ENCODE results near the gene PHF2. TPM values are rescaled to one million over a fixed set of nuclear protein-coding genes. Genes with fewer than 3 reads are reported as not detected.
"Not testable (repeated sequence)": the region's sequence is repeated elsewhere in the genome, so short reads cannot be mapped to it uniquely, and the experiment has no call there.

PHF2 gene
- total RNA-seq, 1 experiment from 2014 or later, result 18.9 TPM

DNA sequence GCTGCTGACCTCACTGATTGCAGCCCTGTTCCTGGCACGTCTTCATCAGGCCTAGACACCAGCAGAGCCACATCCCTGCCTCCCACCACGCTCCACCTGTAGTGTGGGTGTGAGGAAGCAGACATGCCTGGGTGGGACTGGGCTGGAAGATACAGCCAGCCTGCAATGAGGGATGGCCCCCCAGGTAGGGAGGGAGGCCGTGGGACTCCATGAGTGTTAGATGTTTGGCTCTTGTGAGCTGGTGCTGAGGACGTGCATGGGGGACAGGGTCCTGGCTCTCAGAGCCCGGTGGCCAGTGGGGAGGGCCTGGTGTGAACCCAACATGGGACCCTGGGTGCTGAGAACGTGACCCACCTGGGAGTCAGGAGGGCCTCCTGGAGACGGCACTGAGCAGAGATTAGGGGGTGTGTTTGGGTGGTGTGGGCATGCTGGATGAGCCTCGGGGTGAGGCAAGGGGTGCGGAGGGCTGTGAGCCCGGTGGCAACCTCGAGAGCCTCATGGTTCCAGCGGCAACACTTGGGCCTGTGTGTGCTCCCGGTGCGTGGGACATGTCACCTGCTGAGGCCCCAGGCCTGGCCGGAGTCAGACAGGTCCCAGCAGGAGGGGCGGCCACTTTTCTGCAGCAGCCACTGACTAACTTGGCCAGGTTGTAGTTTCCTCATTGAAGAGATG lies 87.6 kb downstream of the PHF2 start:
- intact Hi-C loops (cut with micrococcal nuclease), result no loop called here
- ChIA-PET CTCF (interaction anchor here (0.6 kb wide), 2 partner anchors 219 to 292 kb away, joined by 3 to 4 read pairs; no protein-coding TSS in a partner anchor), POLR2A (no interaction called here)
- no TSS peak for BruUV-seq (replicated peaks)
- Mint-ChIP-seq H3K27me3 (ENCODE audit: insufficient read depth, unreplicated experiment) (no peaks in the 10 kb centered on the region), H3K9me3 (ENCODE audit: unreplicated experiment) (no peaks in the 10 kb centered on the region), H3K4me1 (ENCODE audit: insufficient read depth, unreplicated experiment) (no peaks in the 10 kb centered on the region), H3K4me3 (ENCODE audit: unreplicated experiment) (no peak overlapping the region), H3K27ac (ENCODE audit: low read depth, unreplicated experiment) (no peak overlapping the region), H3K36me3 (ENCODE audit: insufficient read depth, unreplicated experiment) (no peaks in the 10 kb centered on the region)
- DNase-seq (ENCODE audit: unreplicated experiment), result no peak
- TF ChIP-seq, protein P1, sequence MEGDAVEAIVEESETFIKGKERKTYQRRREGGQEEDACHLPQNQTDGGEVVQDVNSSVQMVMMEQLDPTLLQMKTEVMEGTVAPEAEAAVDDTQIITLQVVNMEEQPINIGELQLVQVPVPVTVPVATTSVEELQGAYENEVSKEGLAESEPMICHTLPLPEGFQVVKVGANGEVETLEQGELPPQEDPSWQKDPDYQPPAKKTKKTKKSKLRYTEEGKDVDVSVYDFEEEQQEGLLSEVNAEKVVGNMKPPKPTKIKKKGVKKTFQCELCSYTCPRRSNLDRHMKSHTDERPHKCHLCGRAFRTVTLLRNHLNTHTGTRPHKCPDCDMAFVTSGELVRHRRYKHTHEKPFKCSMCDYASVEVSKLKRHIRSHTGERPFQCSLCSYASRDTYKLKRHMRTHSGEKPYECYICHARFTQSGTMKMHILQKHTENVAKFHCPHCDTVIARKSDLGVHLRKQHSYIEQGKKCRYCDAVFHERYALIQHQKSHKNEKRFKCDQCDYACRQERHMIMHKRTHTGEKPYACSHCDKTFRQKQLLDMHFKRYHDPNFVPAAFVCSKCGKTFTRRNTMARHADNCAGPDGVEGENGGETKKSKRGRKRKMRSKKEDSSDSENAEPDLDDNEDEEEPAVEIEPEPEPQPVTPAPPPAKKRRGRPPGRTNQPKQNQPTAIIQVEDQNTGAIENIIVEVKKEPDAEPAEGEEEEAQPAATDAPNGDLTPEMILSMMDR (IDR thresholded peaks at IDR 0.05; ENCODE audit: unreplicated experiment), result no peak

DNA sequence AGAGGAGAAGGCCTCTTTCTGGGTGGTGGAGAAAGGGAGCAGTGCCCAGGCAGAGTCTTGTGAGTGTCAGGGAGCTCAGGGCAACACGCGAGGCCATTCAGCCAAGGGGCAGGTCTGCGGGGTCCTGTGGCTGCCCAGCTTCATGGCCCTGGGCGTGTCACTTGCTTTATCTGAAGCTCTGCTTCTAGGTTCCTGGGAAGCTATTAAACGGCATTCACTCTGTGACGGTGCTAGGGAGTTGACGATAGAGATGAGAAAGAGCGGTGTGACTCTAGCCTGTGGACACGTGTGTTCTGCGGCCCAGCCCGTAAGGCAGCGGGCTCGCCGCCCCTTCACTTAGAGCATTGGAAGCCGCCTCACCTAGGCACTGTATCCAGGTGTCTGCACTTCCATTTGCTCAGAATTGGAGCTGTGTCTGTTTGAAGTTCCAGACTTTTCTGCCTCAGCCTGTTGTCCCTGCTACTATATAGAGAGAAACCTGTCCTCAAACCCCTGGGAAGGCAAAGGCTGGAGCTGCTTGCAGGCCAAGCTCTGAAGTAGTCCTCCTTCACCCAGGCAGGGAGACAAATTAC lies 88.3 kb downstream of the PHF2 start:
- intact Hi-C loops (cut with micrococcal nuclease), result no loop called here
- ChIA-PET CTCF (interaction anchor here (0.6 to 1.7 kb wide), 3 partner anchors 16 to 366 kb away, joined by 3 to 8 read pairs (median 3); no protein-coding TSS in a partner anchor), POLR2A (no interaction called here)
- Mint-ChIP-seq H3K27me3 (ENCODE audit: insufficient read depth, unreplicated experiment) (no peaks in the 10 kb centered on the region), H3K9me3 (ENCODE audit: unreplicated experiment) (no peaks in the 10 kb centered on the region), H3K4me3 (ENCODE audit: unreplicated experiment) (no peak overlapping the region), H3K4me1 (ENCODE audit: insufficient read depth, unreplicated experiment) (no peaks in the 10 kb centered on the region), H3K27ac (ENCODE audit: low read depth, unreplicated experiment) (no peak overlapping the region), H3K36me3 (ENCODE audit: insufficient read depth, unreplicated experiment) (no peaks in the 10 kb centered on the region)
- BruUV-seq (replicated peaks), result no TSS peak
- TF ChIP-seq, protein P1 (IDR thresholded peaks at IDR 0.05; ENCODE audit: unreplicated experiment), result no peak
- DNase-seq (ENCODE audit: unreplicated experiment), result no peak

DNA sequence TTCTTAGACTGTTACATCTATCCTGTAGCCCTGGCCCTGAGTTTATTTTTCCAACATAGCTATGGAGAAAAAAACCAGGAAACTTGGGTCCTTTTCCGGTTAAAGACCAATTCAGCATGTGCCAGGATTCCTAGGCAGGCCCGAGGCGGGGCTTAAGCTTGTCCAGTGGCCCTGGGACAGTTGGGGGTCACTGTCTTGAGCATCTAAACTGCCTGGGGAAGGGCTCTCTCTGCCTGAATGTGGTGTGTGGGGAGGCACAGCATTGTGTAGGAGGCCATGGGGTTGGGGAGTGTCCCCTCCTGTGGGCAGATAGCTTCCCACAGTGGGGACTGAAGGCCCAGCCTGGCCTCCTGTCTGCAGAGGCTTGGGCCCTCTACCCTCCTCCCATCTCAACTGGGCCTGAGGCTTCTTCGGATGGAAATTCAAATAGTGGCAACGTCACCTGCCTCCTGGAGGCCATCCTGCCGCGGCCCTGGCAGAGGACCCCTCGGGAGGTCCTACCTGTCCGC lies 88.8 kb downstream of the PHF2 start:
- no peaks in the 10 kb centered on the region for H3K4me1 Mint-ChIP-seq (ENCODE audit: insufficient read depth, unreplicated experiment)
- no peaks in the 10 kb centered on the region for H3K9me3 Mint-ChIP-seq (ENCODE audit: unreplicated experiment)
- no peak for DNase-seq (ENCODE audit: unreplicated experiment)
- H3K4me3 Mint-ChIP-seq (ENCODE audit: unreplicated experiment), result no peak overlapping the region
- H3K27me3 Mint-ChIP-seq (ENCODE audit: insufficient read depth, unreplicated experiment), result no peaks in the 10 kb centered on the region
- H3K27ac Mint-ChIP-seq (ENCODE audit: low read depth, unreplicated experiment), result no peak overlapping the region
- POLR2A ChIA-PET, result no interaction called here
- no TSS peak for BruUV-seq (replicated peaks)
- CTCF ChIA-PET, result interaction anchor here (0.6 to 1.7 kb wide), 3 partner anchors 16 to 367 kb away, joined by 3 to 8 read pairs (median 3); no protein-coding TSS in a partner anchor
- TF ChIP-seq, protein P1 (IDR thresholded peaks at IDR 0.05; ENCODE audit: unreplicated experiment), result no peak
- no peaks in the 10 kb centered on the region for H3K36me3 Mint-ChIP-seq (ENCODE audit: insufficient read depth, unreplicated experiment)
- intact Hi-C loops (cut with micrococcal nuclease), result no loop called here

DNA sequence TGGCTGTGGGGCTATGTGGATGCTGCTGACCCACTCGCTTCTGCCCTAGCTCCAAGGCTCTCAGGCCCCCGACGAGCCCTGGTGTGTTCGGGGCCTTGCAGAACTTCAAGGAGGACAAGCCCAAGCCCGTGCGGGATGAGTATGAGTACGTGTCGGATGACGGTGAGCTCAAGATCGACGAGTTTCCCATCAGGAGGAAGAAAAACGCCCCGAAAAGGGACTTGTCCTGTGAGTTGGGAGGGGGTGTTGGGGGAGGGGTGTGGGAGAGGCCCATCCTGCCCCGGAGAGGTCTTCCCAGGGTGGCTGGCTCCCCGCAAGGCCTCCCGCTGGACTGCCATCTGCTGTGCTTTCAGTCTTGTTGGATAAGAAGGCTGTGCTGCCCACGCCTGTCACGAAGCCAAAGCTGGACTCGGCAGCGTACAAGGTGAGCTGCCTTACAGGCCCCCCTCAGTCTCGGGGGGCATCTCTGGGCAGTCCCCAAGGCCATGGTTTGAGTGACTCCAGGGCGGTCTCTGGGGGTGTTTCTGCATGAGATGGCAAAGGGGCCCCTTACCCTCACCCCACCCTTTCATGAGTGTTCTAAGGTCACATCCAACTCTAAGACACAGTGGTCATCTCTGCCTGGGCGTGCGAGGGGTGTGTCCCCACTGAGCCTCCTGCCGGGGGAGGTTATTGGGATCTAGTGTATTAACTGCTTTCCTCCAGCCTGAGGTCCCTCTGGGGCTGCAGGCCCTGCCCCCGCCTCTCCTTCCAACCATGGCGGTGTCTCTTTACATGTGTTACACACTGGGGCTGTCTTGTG lies 89.5 kb downstream of the PHF2 start:
- H3K27ac Mint-ChIP-seq (ENCODE audit: low read depth, unreplicated experiment), result no peak overlapping the region
- no peak for DNase-seq (ENCODE audit: unreplicated experiment)
- no peaks in the 10 kb centered on the region for H3K36me3 Mint-ChIP-seq (ENCODE audit: insufficient read depth, unreplicated experiment)
- CTCF ChIA-PET, result interaction anchor here (1.7 kb wide), 1 partner anchor 15 kb away, joined by 8 read pairs; no protein-coding TSS in a partner anchor
- H3K4me1 Mint-ChIP-seq (ENCODE audit: insufficient read depth, unreplicated experiment), result no peaks in the 10 kb centered on the region
- H3K9me3 Mint-ChIP-seq (ENCODE audit: unreplicated experiment), result no peaks in the 10 kb centered on the region
- H3K27me3 Mint-ChIP-seq (ENCODE audit: insufficient read depth, unreplicated experiment), result no peaks in the 10 kb centered on the region
- no peak overlapping the region for H3K4me3 Mint-ChIP-seq (ENCODE audit: unreplicated experiment)
- no TSS peak for BruUV-seq (replicated peaks)
- POLR2A ChIA-PET, result no interaction called here
- intact Hi-C loops (cut with micrococcal nuclease), result no loop called here
- TF ChIP-seq, protein P1 (IDR thresholded peaks at IDR 0.05; ENCODE audit: unreplicated experiment), result no peak

DNA sequence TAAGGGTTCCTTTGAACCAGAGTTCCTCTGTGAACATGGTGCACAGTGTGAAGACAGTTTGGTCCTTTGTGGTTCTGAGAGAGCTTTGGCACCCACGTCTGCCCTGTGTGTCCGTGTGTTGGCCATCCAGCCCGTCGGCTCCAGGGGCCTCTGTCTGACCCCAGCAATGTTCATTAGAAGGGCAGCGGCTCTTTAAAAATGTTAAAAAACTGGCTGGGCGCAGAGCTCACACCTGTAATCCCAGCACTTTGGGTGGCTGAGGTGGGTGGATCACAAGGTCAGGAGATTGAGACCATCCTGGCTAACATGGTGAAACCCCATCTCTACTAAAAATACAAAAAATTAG lies 90.0 kb downstream of the PHF2 start:
- H3K27me3 Mint-ChIP-seq (ENCODE audit: insufficient read depth, unreplicated experiment); H3K36me3 Mint-ChIP-seq (ENCODE audit: insufficient read depth, unreplicated experiment); H3K4me3 Mint-ChIP-seq (ENCODE audit: unreplicated experiment); H3K27ac Mint-ChIP-seq (ENCODE audit: low read depth, unreplicated experiment); DNase-seq (ENCODE audit: unreplicated experiment); intact Hi-C loops (cut with micrococcal nuclease); BruUV-seq (replicated peaks); POLR2A ChIA-PET; H3K4me1 Mint-ChIP-seq (ENCODE audit: insufficient read depth, unreplicated experiment); H3K9me3 Mint-ChIP-seq (ENCODE audit: unreplicated experiment); CTCF ChIA-PET: not testable (repeated sequence)

All from MCF 10A (cell line).